NOMO-1 treated with DMSO at 0.1 percent for 48 hours (cell line): Measurements from ENCODE around the gene KRTAP4-9.
"Not testable (repeated sequence)": the region's sequence is repeated elsewhere in the genome, so short reads cannot be mapped to it uniquely, and the experiment has no call there.

Source experiments
- DNase-seq: peaks from one replicate; lab custom pipeline; 2025; ENCODE audit not compliant: unreplicated experiment; lab: John Stamatoyannopoulos, UW

Gene KRTAP4-9

GRCh38 chr17:41105347-41105746 lies at the start of gene KRTAP4-9:
TSS of gene KRTAP4-9 (plus strand) at chr17:41105389. CDS start at chr17:41105389, 0 bp downstream.
- DNase-seq = not testable (repeated sequence)

- DNase-seq = no peak
Observed at GRCh38 chr17:41057547-41057946, 47.6 kb upstream of the KRTAP4-9 start.

- no peak for DNase-seq
Observed at GRCh38 chr17:41058741-41059140, 46.4 kb upstream of the KRTAP4-9 start.

- DNase-seq = not testable (repeated sequence)
Observed at GRCh38 chr17:41059276-41060051, 45.7 kb upstream of the KRTAP4-9 start.

- DNase-seq = no peak
Observed at GRCh38 chr17:41060052-41060604, 45.1 kb upstream of the KRTAP4-9 start, which contains the start of gene KRTAP2-3. TSS of gene KRTAP2-3 (minus strand) at chr17:41060114. CDS start at chr17:41060050, 64 bp downstream.

GRCh38 chr17:41061964-41062363 lies 43.2 kb upstream of the KRTAP4-9 start:
- DNase-seq = no peak

GRCh38 chr17:41063449-41063848 lies 41.7 kb upstream of the KRTAP4-9 start:
- DNase-seq = no peak

GRCh38 chr17:41064301-41064700 lies 40.9 kb upstream of the KRTAP4-9 start:
- no peak for DNase-seq

- DNase-seq = not testable (repeated sequence)
Observed at GRCh38 chr17:41065016-41065689, 40.0 kb upstream of the KRTAP4-9 start.

GRCh38 chr17:41065829-41066624 lies 39.2 kb upstream of the KRTAP4-9 start, which contains the start of gene KRTAP2-4:
TSS of gene KRTAP2-4 (minus strand) at chr17:41065879. CDS start at chr17:41065845, 34 bp downstream.
- DNase-seq = peak; percentile 59

GRCh38 chr17:41067281-41067680 lies 37.9 kb upstream of the KRTAP4-9 start:
- DNase-seq = no peak

- peak; percentile 18 for DNase-seq
Observed at GRCh38 chr17:41069031-41069430, 36.2 kb upstream of the KRTAP4-9 start.

- no peak for DNase-seq
Observed at GRCh38 chr17:41071606-41072360, 33.4 kb upstream of the KRTAP4-9 start.

GRCh38 chr17:41073676-41074075 lies 31.5 kb upstream of the KRTAP4-9 start:
- no peak for DNase-seq

GRCh38 chr17:41076788-41077187 lies 28.4 kb upstream of the KRTAP4-9 start:
- no peak for DNase-seq

- DNase-seq = no peak
Observed at GRCh38 chr17:41082626-41083025, 22.6 kb upstream of the KRTAP4-9 start.

- DNase-seq = not testable (repeated sequence)
Observed at GRCh38 chr17:41083427-41083826, 21.8 kb upstream of the KRTAP4-9 start.

GRCh38 chr17:41084100-41084856 lies 20.9 kb upstream of the KRTAP4-9 start, which contains the start of gene KRTAP4-7:
TSS of gene KRTAP4-7 (plus strand) at chr17:41084150. CDS start at chr17:41084207, 57 bp downstream.
- DNase-seq = not testable (repeated sequence)

- peak; percentile 20 for DNase-seq
Observed at GRCh38 chr17:41088760-41089352, 16.3 kb upstream of the KRTAP4-9 start.
